NAMALWA (cell line): ENCODE data around the gene SLC15A5.

Experiments
- DNase-seq: peaks from one replicate; pipeline ENCODE4 v3.0.0-alpha.2; 2015; ENCODE audit warnings: low spot score

Gene SLC15A5, protein sequence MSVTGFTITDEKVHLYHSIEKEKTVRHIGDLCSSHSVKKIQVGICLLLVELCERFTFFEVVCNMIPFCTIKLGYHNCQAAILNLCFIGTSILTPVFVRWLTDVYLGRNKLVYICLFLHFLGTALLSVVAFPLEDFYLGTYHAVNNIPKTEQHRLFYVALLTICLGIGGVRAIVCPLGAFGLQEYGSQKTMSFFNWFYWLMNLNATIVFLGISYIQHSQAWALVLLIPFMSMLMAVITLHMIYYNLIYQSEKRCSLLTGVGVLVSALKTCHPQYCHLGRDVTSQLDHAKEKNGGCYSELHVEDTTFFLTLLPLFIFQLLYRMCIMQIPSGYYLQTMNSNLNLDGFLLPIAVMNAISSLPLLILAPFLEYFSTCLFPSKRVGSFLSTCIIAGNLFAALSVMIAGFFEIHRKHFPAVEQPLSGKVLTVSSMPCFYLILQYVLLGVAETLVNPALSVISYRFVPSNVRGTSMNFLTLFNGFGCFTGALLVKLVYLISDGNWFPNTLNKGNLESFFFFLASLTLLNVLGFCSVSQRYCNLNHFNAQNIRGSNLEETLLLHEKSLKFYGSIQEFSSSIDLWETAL

DNA sequence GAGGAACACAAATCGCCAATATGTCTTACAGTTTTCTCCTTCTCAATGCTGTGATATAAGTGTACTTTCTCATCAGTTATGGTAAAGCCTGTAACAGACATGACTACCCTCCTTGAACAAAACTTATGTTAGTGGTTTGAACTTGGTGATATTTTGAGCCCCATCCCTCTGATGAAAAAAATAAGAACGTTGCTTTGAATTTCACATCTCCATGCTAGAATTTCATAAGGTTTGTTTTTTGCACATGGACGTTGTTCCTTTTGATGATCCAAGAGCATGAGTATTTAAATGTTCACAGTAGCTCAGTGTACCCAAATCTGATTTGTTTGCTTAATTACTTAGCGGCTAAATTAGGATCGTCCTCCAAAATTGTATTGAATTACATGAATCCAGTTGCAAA lies at the start of gene SLC15A5:
TSS of gene SLC15A5 (minus strand) at position 101 of the 400 bp plus-strand sequence. CDS start at position 101, 0 bp downstream.
- DNase-seq: no peak

DNA sequence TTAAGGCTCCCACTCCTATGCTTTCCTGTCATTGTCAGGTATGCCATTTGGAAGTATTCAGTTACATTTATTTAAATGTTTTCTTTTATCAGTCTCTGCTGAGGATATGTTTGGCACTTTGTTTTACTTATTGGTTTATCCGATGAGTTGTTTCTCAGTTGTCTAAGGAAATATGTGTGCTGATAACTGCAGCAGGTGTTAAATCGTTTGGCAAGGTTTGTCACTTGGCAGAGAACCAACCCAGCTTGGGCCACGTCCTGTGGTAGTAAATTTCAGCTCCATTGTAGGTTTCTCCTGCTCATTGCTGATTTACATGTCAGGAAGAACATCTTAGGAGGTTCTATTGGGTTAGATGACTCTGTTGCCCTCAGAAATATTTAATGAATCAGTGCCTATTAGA lies 47.9 kb upstream of the SLC15A5 start:
- DNase-seq: no peak

DNA sequence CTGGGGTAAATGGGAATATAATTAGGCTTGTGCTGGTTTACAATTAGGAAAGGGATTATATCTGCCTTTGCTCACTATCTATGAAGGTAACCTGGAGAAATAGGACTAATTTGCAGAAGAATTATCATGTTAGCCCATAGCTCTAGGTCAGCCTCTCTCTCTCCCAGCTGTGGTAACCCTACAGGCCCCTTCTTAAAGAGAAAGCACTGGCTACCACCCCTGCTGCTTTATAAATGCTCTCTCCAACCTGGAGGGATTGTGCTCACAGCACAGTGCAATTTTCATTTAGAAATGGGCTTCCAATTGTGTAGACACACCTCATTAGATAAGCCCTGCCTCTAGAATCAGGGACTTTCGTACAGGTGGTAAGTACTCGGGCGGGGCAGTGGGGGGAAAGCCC lies 47.3 kb upstream of the SLC15A5 start:
- no peak for DNase-seq

DNA sequence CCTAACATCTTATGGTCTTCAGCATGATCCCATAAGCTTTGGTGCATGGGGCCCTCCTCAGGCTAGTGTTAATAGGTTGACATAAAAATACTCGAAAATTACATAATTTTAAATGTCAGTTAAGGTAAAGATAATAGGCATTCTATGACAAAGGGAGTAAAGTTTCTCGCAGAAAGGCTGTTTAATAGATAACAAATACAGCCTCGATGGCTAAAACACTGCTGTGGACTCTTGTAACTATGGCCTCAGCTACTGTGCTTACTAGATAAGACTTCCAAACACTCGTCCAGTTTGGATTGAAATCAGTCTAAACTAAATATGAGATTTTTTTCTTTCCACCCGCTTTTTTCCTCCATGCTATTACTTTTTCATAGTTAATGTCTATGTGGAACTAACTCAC lies 46.8 kb upstream of the SLC15A5 start:
- DNase-seq: no peak

DNA sequence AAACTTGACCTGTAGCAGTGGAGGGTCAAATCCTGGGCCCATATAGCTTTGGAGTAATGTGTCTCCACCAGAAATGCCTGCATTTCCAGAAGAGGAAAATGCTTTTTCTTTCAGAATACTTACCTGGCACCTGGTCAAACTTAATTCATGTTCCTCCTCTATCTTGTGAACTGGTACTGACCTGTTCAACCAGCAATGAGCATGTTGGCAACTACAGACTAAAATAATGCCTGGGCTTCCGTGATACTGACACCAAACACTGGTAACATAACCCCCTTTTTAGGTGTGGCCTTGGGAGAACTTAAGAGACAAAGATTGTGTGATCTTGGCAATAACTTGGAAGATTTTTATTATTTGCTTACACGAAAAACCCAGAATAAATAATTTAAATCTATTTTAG lies 46.2 kb upstream of the SLC15A5 start:
- DNase-seq: no peak

DNA sequence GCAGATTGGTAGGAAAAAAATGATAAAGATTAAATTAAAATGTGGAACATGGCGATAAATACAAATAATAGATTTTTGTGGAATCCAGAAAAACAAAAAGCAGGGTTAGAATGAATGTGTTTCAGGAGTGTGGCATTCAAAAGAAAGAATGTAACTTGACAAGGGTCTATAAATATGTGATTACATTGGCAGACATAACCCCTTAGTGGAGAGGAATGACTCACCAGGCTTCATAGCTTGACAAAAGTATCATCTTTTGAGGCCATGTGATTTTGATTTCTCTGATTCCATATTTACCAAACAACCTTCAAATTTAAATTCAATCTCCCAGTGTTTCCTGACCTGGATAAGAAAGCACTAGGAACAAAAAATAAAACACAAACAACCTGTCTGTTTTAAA lies 45.5 kb upstream of the SLC15A5 start:
- no peak for DNase-seq

DNA sequence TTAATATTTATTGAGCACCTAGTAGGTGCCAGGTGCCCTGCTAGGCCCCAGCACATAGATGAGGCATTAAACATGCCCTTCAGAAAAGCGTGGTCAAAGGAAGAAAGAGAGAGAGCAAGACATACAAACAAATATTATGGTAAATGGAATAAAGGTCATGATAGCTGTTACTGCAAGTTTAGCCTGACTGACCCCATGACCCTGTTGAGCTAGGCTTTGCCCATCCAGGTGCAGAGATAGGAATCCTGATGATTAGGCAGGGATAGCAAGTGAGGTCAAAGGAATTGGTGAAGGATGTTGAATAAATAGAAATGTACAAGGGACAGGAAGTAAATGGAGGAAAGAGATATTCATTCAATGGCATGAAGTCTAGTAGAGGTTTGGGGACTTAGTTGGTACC lies 33.4 kb upstream of the SLC15A5 start:
- DNase-seq: no peak

DNA sequence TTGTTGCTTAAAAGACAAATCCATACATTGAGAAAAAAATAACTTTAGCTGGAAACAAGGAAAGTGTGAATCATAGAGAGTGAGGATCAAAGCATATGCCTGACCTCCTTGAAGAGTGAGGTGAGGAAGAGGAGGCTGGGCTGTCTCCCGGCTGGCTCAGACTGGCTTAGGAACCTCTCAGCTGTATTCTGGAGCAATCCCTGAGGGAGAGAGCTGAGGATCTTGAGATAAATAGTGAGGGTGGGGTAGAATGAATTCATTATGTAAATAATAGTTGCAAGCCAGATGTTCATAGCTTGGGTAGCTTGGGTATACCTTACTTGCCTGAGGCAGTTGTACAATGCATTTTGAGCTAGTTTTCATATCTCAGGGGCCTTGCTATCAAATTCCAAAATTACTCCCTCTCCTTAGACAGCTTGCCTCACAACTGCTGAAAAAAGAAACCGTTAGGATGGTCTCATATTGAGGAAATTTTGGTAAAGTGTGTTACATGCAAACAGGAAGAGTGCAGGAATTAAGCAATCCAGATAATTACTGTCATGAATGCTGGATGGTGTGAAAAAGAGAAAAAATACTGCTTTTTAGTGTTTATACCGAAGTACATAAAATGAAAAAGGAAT lies 30.5 kb upstream of the SLC15A5 start:
- DNase-seq: no peak

DNA sequence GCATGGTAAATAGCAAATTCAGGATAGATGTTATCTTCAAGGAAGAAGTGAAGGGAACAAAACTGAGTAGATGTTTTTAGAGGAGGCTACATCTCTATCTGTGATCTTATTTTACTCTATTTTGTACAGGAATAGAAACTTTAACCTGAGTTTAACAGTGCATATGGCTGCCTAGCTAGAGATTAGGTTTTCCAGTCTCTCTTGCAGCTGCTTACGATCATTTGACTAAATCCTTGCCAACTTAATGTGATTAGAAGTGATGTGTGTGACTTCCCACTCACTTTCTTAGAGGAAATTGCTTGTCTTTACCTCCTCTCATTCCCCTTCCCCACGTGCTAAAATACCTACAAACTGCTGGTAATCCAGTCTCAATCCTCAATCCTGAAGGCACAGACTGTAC lies 26.5 kb upstream of the SLC15A5 start:
- no peak for DNase-seq

DNA sequence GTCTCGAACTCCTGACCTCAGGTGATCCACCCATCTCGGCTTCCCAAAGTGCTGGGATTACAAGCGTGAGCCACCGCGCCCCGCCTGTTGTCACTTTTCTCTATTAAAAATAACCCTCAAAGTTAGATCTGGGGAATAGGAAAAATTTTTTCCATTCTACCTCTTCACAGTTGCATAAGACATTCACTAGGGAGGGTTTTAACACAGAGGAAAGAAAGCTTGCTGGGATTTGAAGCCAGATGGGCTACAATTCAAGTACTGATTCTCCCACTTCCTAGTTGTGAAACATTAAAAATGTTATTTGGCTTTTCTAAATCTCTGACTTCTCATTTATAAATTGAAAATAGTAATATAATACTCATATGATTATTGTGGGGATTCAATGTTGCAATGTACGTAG lies 23.3 kb upstream of the SLC15A5 start:
- DNase-seq: no peak

DNA sequence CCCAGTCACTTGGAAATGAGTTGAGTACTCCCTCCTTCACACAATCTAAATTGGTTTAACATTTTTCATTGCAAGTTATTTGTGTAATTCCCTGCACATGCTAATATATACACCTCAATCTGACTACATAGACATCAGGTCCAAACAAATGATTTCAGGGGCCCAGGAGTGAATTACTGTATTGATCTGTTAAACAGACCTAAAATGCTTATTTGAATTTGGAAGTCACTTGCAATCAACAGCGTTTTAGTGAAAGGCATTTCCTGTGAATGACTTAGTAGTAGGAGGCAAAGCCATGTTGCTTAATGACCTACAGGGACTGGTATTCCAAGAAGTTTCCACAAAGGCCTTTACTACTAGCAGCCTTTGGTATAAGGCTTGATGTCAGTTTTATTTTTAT lies 22.6 kb upstream of the SLC15A5 start:
- DNase-seq: no peak

DNA sequence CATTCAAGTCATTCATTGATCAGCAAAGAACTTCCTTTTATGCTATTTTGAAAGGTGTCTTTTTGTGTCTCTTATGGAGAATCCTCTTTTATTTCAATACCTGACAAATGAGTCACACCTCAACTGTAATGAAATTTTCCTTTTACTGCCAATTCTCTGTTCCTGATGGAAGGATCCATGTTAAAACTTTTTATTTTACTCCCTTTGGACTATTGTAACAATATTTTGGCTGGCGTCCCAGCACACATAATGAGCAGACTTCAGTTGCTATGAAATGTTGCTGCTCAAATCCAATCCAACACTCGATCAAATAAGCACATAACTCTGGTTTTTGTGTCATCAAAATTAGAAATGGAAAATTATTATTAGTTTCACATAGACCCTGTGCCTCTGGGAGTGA lies 21.9 kb upstream of the SLC15A5 start:
- no peak for DNase-seq

DNA sequence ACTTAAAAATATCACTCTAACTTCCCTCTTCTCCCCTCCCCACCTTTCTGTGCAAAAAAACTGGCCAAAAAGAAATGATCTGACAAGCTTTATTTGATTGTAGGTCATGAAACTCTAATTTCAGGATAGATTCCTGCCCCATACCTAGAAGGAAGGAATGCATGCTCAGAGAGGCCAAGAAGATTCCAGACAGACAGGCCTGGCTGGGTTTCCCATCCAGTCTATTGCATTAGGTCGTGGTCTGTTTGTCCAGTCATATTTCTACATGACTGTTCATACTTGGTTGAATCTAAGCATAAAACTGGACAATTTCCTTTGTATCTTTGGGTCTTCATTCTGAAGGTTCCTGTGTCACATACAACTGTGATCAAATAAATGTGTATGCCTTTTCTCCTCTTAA lies 20.0 kb upstream of the SLC15A5 start:
- DNase-seq: no peak

DNA sequence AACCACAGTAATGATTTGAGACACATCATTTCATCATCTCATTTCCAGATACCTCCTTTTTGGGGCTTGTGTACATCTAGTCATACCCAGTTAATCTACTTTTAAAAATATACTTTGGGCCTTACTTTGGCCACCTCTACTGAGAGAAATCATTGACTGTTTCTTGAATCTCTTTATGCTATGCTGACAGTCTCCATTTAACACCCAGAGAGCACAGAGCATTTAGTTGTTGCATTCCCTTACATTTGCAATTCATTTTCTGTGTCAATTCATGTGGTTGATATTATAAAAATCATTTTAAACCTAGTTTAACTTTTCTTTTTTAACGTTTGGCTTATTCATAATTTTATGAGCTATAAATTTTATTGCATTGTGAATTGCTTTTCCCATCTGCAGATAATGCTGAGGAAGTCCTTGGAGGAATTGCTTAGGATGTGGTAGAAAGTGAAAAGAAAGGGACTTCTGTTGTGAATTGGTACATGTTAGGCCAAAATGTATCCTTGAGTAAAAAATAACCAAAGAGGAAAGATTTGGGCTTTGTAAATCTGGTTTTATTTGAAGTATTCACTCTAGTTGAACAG lies 17.0 kb upstream of the SLC15A5 start:
- DNase-seq: no peak

DNA sequence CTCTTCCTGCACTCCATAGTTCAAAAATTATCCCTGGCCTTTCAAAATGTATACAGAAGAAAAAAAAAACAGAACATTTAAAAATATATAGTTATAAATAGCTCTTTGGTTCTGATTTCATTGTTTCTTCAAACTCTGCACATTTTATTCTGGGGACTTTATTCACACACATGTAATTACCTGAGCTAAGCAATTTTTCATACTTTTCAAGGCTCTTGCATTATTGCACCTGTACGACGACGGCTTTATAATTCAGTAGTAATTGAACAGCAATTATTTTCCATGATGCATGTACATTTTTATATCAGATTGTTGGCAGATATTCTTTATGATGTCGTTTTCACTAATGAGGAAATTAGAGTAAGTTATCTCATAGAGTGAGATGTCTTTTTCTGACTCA lies 13.5 kb upstream of the SLC15A5 start:
- DNase-seq: no peak

DNA sequence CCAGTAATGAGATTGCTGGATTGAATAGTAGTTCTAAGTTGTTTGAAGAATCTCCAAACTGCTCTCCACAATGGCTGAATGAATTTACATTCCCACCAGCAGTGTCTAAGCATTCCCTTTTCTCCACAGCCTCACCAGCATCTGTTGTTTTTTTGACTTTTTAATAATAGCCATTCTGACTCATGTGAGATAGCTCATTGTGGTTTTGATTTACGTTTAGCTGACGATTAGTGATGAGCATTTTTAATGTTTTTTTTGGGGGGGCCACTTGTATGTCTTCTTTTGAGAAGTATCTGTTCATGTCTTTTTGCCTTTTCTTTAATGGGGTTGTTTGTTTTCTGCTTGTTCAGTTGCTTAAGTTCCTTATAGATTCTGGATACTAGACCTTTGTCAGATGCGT lies 8.1 kb upstream of the SLC15A5 start:
- no peak for DNase-seq

DNA sequence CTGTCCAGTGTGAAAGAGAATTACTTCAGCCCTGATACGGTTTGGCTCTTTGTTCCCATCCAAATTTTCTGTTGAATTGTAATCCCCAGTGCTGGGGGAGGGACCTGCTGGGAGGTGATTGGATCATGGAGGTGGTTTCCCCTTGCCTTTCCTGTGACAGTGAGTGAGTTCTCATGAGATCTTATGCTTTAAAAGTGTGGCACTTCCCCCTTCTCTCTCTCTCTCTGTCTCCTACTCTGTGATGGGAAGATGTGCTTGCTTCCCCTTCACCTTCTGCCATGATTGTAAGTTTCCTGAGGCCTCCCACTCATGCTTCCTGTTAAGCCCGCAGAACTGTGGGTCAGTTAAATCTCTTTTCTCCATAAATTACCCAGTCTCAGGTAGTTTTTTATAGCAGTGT lies 5.5 kb upstream of the SLC15A5 start:
- DNase-seq: no peak

DNA sequence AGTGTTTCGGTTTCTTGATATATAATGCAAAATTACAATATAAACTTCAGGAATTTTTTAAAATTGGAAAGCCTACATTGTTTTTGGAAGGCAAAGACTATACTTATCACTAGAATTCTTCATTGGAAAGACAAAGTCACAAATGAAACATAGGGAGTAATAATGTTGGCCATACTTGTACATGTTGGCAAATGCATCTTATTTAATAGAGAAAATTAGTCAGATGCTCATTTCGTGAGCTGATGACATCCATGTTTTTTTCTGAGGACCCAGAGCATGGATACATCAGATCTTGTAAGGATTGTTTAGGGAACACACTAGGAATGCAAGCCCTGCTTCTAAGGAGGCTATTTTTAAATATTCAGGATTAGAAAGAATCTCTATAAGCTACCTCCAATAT lies 4.6 kb upstream of the SLC15A5 start:
- no peak for DNase-seq

DNA sequence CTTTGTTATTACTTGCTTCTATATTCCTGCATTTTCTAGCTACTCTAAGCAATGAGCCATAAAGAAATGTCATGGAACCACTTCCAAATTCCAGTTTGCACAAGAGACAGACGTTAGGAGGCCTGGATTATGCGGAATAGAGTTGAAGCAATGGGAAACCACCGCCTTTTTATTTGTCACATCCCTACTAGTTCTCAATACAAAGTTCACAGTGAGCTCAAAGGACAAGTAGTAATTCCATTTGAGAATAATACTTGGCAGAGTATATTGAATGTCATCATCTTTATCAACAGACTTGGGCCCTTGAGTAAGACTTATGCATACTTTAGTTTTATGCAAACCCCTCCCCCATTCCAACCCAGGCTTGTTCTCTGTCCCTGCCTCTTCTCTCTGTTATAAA lies 3.7 kb upstream of the SLC15A5 start:
- no peak for DNase-seq

DNA sequence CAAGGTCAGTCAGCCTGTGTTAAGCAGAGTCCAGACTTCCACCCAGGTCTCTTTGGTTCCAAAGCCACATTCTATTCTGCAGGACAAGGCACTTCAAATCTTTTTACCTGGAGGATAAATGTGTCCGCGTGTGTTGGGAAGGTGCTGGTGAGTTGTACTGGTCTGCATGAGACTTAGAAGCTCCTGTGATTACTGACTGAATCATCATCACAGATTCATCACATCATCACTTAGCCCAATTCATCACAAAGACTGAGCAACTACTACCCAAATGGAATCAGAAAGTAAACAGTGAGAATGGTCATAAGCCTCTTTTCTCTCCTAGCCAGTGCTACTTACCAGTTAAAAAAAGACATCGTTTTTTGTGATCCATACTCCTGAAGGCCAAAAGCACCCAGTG lies 5.3 kb downstream of the SLC15A5 start:
- DNase-seq: no peak

DNA sequence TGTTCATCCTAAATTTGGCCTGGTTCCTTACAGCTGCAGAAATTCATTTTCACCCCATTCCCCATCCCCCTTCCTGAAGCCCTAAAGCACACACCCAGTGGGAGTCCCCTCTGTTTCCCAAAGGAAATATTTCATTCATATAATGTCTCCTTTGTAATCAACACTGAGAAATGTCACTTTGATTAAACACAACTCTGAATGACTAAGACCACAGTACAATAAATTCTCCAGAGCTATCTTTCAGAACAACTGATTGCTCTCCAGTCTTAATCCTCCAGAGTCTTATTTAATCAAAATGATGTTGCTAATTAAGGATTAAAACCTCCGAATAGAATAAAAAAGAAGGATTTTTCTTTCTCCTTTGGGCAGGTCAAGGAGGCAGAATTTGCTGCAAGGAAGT lies 6.4 kb downstream of the SLC15A5 start:
- no peak for DNase-seq

DNA sequence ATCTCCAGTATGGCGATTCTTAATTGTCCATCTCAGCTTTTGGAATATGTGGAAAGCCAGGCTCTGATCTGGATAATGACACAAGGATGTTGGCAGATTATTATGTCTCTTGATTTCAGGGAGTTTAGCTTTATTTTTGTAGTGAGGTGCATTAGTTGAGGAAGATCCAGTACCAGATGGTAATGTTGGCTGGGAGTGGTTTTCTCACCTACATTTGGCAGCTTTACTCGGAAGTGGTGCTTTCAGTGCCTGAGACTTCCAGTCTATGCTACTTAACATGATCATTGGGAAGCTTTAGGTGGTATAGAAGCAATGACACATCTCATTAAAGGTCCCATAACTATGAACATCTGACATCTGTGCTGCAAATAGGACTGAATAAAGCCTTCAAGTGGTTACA lies 7.5 kb downstream of the SLC15A5 start:
- no peak for DNase-seq

DNA sequence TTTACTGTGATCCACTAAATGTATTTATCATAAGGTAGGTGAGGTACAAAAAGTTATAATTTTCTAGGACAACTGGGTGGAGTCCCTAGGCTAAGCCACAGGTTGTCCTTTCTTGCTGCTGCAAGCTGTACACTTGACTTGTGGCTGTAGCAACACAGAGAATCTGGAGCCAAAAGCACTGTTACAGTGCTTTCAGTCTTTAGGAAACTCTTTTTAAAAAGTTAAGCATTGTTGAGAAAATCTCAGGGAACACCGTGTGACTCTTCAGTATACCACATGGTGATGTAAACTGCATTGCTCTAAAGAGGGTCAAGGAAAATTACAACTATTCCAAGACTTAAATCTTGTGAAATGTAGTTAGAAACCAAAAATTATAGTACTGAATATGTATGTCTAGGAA lies 11.4 kb downstream of the SLC15A5 start:
- DNase-seq: no peak
